ENCODE data around the gene ITGA8.
"Not testable (repeated sequence)": the region's sequence is repeated elsewhere in the genome, so short reads cannot be mapped to it uniquely, and the experiment has no call there.

ITGA8 gene

DNA sequence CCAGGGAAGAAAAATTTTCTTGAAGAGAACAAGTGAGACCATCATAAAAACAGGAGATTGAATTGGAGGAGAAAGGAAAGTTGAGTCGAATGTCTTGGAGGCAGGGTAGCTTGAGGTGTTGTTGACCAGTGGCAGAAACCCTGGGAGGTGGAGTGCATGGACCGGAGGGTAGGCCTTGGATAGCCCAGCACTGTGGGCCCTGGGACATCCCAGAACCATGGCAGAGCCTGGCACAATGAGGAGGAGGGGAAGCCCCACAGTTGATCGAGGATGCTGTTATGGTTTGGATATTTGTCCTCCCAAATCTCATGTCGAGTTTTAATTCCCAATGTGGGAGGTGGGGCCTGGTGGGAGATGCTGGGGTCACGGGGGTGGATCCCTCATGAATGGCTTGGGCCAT lies 157.1 kb downstream of the ITGA8 start:
- no peak for DNase-seq (ENCODE audit: low read depth in 2 of 2, low spot score in 1 of 2)

GRCh38 chr10:15562116-15562515 lies 157.6 kb downstream of the ITGA8 start:
- no peak for DNase-seq (ENCODE audit: low read depth in 2 of 2, low spot score in 1 of 2)

GRCh38 chr10:15558136-15558535 lies 161.6 kb downstream of the ITGA8 start:
- DNase-seq (ENCODE audit: low read depth in 2 of 2, low spot score in 1 of 2): no peak

DNA sequence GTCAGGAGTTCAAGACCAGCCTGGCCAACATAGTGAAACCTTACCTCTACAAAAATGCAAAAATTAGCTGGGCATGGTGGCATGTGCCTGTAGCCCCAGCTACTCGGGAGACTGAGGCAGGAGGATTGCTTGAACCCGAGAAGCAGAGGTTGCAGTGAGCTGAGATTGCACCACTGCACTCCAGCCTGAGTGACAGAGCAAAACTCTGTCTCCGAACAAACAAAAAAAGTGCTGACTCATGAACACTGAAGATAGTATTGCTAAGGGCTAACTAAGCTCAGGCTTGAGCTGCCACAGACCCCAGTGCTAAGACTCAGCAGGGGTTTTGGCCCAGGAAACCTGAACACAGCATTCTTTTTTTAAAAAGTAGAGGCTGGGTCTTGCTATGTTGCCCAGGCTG lies 162.6 kb downstream of the ITGA8 start:
- not testable (repeated sequence) for DNase-seq (ENCODE audit: low read depth in 2 of 2, low spot score in 1 of 2)

DNA sequence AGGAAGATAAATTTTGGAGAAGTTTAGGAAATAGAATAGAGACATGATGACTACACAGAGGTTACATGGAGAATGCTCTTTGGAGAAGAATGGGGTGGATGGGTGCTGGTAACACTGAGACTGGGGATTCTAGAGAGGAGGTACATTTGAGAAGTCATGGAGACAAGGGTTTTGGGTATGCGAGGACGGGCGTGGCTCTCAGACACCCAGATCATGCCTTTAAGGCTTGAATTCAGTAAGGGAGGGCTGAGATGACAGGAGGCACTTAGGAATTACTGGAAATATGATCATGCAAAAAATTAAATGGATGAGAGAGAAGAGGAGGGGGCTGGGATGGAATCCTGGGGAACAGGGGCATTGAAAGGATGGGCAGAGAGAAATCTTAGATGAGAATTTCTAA lies 168.8 kb downstream of the ITGA8 start:
- no peak for DNase-seq (ENCODE audit: low read depth in 2 of 2, low spot score in 1 of 2)

- DNase-seq (ENCODE audit: low read depth in 2 of 2, low spot score in 1 of 2): no peak
These were observed 171.4 kb downstream of the ITGA8 start for GRCh38 chr10:15548331-15548730.

DNA sequence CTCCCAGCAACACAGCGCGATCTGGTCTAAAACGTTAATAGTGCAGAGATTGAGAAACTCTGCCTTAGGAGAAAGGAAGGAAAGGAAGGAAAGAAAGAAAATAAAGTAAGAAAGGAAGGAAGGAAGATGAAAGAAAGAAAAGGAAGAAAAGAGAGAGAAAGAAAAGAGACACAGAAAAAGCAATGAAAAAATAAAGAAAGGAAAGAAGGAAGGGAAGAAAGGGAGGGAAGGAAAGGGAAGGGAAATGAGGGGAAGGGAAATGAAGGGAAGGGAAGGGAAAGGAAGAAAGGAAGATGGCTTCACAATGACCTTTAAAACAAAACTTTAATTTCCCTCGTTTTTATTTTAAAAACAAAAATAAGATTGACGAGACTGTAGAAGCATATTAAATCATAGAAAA lies 173.1 kb downstream of the ITGA8 start:
- DNase-seq (ENCODE audit: low read depth in 2 of 2, low spot score in 1 of 2): no peak

DNA sequence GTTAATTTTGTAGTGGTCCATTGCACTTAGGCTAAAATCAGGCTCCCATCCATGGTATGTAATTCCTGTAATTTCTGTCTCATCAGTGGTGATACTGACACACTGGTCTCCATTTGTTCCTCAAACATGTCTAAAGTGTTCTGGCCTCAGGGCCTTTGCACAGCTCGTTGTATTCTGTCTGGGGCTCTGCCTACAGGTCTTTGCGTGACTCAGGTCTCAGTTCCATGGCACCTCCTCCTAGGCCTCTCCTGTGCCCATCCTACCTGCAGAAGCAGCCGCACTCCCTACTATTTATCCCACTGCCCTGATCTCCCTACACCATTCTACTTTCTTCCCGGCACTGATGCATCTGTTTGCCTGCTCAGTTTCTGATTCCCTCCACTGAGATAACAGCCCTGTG lies 173.8 kb downstream of the ITGA8 start:
- DNase-seq (ENCODE audit: low read depth in 2 of 2, low spot score in 1 of 2): no peak

- no peak for DNase-seq (ENCODE audit: low read depth in 2 of 2, low spot score in 1 of 2)
These were observed 174.5 kb downstream of the ITGA8 start for GRCh38 chr10:15545266-15545665.

DNA sequence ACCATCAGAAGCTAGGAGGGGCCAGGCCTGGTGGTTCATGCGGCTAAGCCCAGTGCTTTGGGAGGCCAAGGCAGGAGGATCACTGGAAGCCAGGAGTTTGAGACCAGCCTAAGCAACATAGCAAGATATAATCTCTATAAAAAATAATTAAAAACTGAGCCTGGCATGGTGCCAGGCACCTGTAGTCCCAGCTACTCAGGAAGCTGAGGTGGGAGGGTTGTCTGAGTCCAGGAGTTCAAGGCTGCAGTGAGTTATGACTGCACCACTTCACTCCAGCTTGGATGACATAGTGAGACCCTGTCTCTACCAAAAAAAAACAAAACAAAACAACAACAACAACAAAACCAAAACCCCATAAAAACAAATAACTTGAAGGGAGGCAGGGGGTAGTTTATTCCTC lies 175.7 kb downstream of the ITGA8 start:
- DNase-seq (ENCODE audit: low read depth in 2 of 2, low spot score in 1 of 2): no peak

- no peak for DNase-seq (ENCODE audit: low read depth in 2 of 2, low spot score in 1 of 2)
These were observed 176.9 kb downstream of the ITGA8 start for GRCh38 chr10:15542817-15543216.

DNA sequence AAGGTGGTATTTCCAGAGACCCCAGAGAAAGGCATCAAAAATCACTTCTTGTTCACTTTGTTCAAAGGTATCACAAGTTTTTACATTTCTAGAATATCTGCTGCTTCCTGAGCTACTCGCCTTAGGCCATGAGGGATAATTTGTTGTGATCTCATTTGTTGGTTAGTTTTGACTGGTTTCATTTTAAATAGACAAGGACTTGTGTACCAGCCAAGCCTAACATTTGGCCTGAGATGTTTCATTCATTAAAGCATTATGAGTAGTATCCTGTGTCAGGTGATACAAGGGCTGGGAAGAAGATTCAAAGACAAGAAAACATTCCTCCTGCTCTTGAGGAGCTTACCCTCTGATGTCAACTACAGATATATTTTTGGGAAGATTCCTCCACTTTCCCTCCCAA lies 178.3 kb downstream of the ITGA8 start:
- no peak for DNase-seq (ENCODE audit: low read depth in 2 of 2, low spot score in 1 of 2)

GRCh38 chr10:15540727-15541126 lies 179.0 kb downstream of the ITGA8 start:
- DNase-seq (ENCODE audit: low read depth in 2 of 2, low spot score in 1 of 2): no peak

GRCh38 chr10:15539262-15539661 lies 180.5 kb downstream of the ITGA8 start:
- DNase-seq (ENCODE audit: low read depth in 2 of 2, low spot score in 1 of 2): no peak

GRCh38 chr10:15534928-15535538 lies 184.7 kb downstream of the ITGA8 start:
- DNase-seq (ENCODE audit: low read depth in 2 of 2, low spot score in 1 of 2): not testable (repeated sequence)

DNA sequence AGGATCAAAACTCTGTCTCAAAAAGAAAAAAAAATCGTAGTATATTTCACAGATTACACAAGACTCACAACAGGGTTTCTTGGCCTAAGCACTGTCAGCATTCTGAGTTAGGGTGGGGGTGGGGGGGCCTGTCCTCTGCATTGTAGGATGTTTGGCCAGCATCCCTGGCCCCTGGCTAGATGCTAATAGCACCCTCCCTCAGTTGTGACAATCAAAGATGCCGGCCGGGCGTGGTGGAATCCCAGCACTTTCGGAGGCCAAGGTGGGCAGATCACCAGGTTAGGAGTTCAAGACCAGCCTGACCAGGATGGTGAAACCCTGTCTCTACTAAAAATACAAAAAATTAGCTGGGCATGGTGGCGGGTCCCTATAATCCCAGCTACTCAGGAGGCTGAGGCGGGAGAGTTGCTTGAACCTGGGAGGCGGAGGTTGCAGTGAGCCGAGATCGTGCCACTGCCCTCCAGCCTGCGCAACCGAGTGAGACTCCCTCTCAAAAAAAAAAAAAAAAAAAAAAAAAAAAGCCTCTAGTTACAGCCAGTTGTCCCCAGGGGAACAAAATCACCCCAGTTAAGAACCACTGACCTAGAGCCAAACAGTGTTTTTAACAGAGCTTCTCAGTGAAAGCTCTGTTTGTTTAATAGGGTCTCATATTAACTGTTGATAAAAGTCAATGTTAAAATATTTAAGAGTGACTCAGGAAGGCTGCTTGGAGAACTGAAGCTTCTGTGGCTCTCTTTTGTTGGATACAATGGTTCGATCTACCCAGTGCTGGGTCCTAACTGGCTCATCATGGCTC lies 187.6 kb downstream of the ITGA8 start:
- DNase-seq (ENCODE audit: low read depth in 2 of 2, low spot score in 1 of 2): no peak

DNA sequence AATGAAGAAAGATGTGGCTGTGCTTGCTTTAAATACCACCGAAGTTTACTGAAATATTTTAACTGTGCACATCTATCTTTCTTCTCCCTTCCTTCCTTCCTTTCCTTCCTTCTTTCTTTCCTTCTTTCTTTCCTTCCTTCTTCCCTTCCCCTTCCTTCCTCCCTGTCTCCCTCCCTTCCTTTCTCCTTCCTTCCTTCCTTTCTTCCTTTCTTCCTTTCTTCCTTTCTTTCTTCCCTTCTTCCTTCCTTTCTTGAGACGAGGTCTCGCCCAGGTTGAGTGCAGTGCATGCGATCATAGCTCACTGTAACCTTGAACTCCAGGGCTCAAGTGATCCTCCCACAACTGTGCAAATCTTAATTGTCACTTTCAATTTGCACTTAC lies 190.9 kb downstream of the ITGA8 start:
- DNase-seq (ENCODE audit: low read depth in 2 of 2, low spot score in 1 of 2): no peak

DNA sequence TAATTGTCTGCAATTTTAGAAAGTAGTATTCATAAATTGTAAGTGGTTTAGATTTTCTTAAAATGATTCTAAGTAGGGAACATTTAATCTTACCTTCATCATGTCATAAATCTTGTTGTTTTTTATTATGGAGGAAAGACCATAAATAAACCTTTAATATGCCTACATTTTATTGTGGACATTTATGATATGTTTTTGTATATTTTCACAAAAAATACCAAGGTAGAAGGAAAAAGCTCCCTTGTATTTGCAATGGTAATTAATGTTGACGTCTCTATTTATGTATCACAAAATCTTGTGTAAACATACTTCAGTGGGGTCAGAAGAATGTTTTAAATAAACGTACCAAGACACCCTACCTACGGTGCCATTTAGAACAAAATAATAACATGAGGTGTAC lies 193.0 kb downstream of the ITGA8 start:
- no peak for DNase-seq (ENCODE audit: low read depth in 2 of 2, low spot score in 1 of 2)

- DNase-seq (ENCODE audit: low read depth in 2 of 2, low spot score in 1 of 2): no peak
These were observed 198.3 kb downstream of the ITGA8 start for GRCh38 chr10:15521328-15521903.

GRCh38 chr10:15518250-15518649 lies 201.5 kb downstream of the ITGA8 start:
- DNase-seq (ENCODE audit: low read depth in 2 of 2, low spot score in 1 of 2): no peak

DNA sequence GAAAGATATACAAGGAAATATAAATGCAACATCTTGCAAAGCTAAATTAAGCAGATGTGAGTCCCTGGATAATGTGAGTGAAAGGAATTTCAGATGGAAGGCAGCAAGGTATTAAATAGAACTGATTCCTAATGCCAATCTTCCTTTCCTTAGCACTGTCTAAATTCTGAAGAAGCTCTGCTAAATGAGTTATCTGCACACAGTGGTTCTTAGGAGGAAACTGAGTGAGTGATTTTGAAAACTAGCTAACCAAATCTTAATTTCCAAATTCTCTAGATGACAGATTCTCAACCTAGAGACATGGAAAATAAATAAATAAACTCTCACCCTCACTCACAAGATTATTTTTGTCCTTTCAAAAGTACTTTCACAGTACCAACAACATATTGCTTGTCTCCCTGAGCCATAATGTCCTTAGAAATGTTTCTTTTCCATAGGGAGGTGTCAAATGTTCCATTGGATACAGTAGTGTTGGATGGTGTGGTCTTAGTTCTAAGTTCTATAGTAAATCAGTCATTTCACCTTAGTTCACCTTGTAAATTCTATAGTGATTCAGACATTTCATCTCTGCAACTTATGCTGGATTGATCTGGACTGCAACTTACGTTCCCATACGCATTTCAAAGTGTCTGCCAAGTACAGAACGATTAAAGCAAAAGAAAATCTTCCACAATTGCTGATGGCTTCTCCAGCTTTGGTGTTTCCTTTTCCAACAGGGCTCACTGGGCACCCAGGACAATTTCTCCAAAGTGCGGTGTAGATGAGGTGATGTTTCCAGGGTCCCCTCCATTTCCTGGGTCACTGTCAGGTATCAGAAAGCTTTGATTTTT lies 203.3 kb downstream of the ITGA8 start:
- DNase-seq (ENCODE audit: low read depth in 2 of 2, low spot score in 1 of 2): no peak

GRCh38 chr10:15515202-15515601 lies 204.5 kb downstream of the ITGA8 start:
- no peak for DNase-seq (ENCODE audit: low read depth in 2 of 2, low spot score in 1 of 2)

Measured in stimulated activated CD8-positive, alpha-beta memory T cell treated with anti-CD3 and anti-CD28 coated beads, Interleukin-4, amount 100 ng/mL, for 4 hours (primary cell).